Uterus (tissue), 4 donors: ENCODE measurements around the gene UBE2L5. TPM values are rescaled to one million over a fixed set of nuclear protein-coding genes. Genes with fewer than 3 reads are reported as not detected.
A peak's percentile ranks its signal among the peaks of the same experiment; 100 is the strongest.

Experiments used
- DNase-seq, 2 donors: peaks; one replicate each; pipeline ENCODE4 v3.0.0-alpha.2; 2019 to 2020
- H3K27ac ChIP-seq, 2 donors: fragments of 200-600 bp; sonication (generic); 1 replicate in 1 of 2; 2 replicates in 1 of 2; pipeline ENCODE4 v1.5.1; 2016 to 2018
- H3K27me3 ChIP-seq, 2 donors: fragments of 200-600 bp; sonication (generic); one replicate each; pipeline ENCODE4 v1.5.1; 2018 to 2019; ENCODE audit warnings: control low read depth in 1 of 2
- H3K36me3 ChIP-seq, 2 donors: fragments of 200-600 bp; sonication (generic); one replicate each; pipeline ENCODE4 v1.5.1; 2019; ENCODE audit warnings: control low read depth in 1 of 2
- H3K4me1 ChIP-seq, 2 donors: fragments of 200-600 bp; sonication (generic); one replicate each; pipeline ENCODE4 v1.5.1; 2018 to 2019; ENCODE audit warnings: control low read depth in 1 of 2
- H3K4me3 ChIP-seq, 2 donors: fragments of 200-600 bp; sonication (generic); 1 replicate in 1 of 2; 2 replicates in 1 of 2; pipeline ENCODE4 v1.5.1; 2018 to 2019; ENCODE audit warnings: mild to moderate bottlenecking in 1 of 2
- H3K9me3 ChIP-seq, 2 donors: fragments of 200-600 bp; sonication (generic); one replicate each; pipeline ENCODE4 v1.5.1; 2019; ENCODE audit warnings: control low read depth in 1 of 2
- CTCF ChIP-seq, 4 experiments: fragments of 200-600 bp in 2 of 4; fragments of 450-650 bp in 2 of 4; sonication (generic) in 2 of 4; IDR thresholded peaks; one replicate each; pipeline ENCODE4 v1.5.1; 2016 to 2019; ENCODE audit warnings: antibody characterized with exemption in 4 of 4, mild to moderate bottlenecking in 2 of 4, moderate library complexity in 1 of 4
- POLR2A ChIP-seq, 2 donors: fragments of 450-650 bp; IDR thresholded peaks; one replicate each; pipeline ENCODE4 v1.6.1; 2016; ENCODE audit warnings: antibody characterized with exemption in 2 of 2, mild to moderate bottlenecking in 1 of 2, moderate library complexity in 1 of 2
- intact Hi-C: fragments of 100-400 bp; cut with DNase I; formaldehyde crosslinking; loops from one replicate; pipeline ENCODE4 v1.15.1; 2023; ENCODE audit warnings: low total_unique reads
- total RNA-seq, 4 donors: library from RNA; depleted of rRNA in 3 of 4; stranded (reverse); fragments of >200 nt in 3 of 4; gene quantifications; one replicate each; pipeline versions ENCODE4 v1.1.0 to v1.2.4, GENCODE V29; 2014 to 2023
- donor health status: DM: yes; HTN: yes; CAD: no.

The UBE2L5 gene
- total RNA-seq, 4 donors from 2014 or later: 0.21 to 2.8 TPM; not detected in 2

- TF ChIP-seq CTCF (IDR thresholded peaks at IDR 0.05) (no peak), POLR2A (IDR thresholded peaks at IDR 0.05) (no peak)
- H3K27me3 ChIP-seq: no peaks in the 10 kb centered on the region
- intact Hi-C loops: no loop called here
- H3K9me3 ChIP-seq: no peaks in the 10 kb centered on the region
- H3K4me1 ChIP-seq: no peaks in the 10 kb centered on the region
- H3K27ac ChIP-seq: peak overlapping the region in 1 of 2 donors; percentile 5
- no peak overlapping the region for H3K4me3 ChIP-seq
- DNase-seq: no peak
- no peaks in the 10 kb centered on the region for H3K36me3 ChIP-seq
Measured at GRCh38 chr13:30377312-30377685, 45.0 kb upstream of the UBE2L5 start.

GRCh38 chr13:30378191-30378590, 44.1 kb upstream of the UBE2L5 start:
- no peaks in the 10 kb centered on the region for H3K4me1 ChIP-seq
- no peaks in the 10 kb centered on the region for H3K27me3 ChIP-seq
- intact Hi-C loops: no loop called here
- no peaks in the 10 kb centered on the region for H3K36me3 ChIP-seq
- no peak for DNase-seq
- no peak overlapping the region for H3K27ac ChIP-seq
- H3K9me3 ChIP-seq: no peaks in the 10 kb centered on the region
- no peak for TF ChIP-seq CTCF (IDR thresholded peaks at IDR 0.05)
- TF ChIP-seq POLR2A (IDR thresholded peaks at IDR 0.05): no peak
- H3K4me3 ChIP-seq: no peak overlapping the region

- TF ChIP-seq CTCF (IDR thresholded peaks at IDR 0.05): no peak
- TF ChIP-seq POLR2A (IDR thresholded peaks at IDR 0.05): no peak
- Histone ChIP-seq H3K4me1 (no peaks in the 10 kb centered on the region), H3K4me3 (no peak overlapping the region), H3K27ac (no peak overlapping the region), H3K27me3 (no peaks in the 10 kb centered on the region), H3K36me3 (no peaks in the 10 kb centered on the region), H3K9me3 (no peaks in the 10 kb centered on the region)
- no peak for DNase-seq
- intact Hi-C loops: no loop called here
Measured at GRCh38 chr13:30381049-30381448, 41.2 kb upstream of the UBE2L5 start.

- Histone ChIP-seq H3K4me3 (no peak overlapping the region), H3K27me3 (no peaks in the 10 kb centered on the region), H3K27ac (no peak overlapping the region), H3K36me3 (no peaks in the 10 kb centered on the region), H3K9me3 (no peaks in the 10 kb centered on the region), H3K4me1 (no peaks in the 10 kb centered on the region)
- intact Hi-C loops: no loop called here
- TF ChIP-seq CTCF (IDR thresholded peaks at IDR 0.05) (no peak), POLR2A (IDR thresholded peaks at IDR 0.05) (no peak)
- DNase-seq: no peak
Measured at GRCh38 chr13:30382836-30383525, 39.3 kb upstream of the UBE2L5 start.

- peak overlapping the region; percentile 72 to 80 for H3K27ac ChIP-seq
- intact Hi-C loops: no loop called here
Measured at GRCh38 chr13:30388406-30389283, 33.6 kb upstream of the UBE2L5 start.

More at GRCh38 chr13:30388406-30389283, 33.6 kb upstream of the UBE2L5 start:
- peak; percentile 46 to 48 for DNase-seq
- no peaks in the 10 kb centered on the region for H3K36me3 ChIP-seq
- H3K27me3 ChIP-seq: no peaks in the 10 kb centered on the region
- H3K4me1 ChIP-seq: no peaks in the 10 kb centered on the region
- H3K4me3 ChIP-seq: peak overlapping the region in 1 of 2 donors; percentile 13
- no peaks in the 10 kb centered on the region for H3K9me3 ChIP-seq
- TF ChIP-seq POLR2A (IDR thresholded peaks at IDR 0.05): no peak
- TF ChIP-seq CTCF (IDR thresholded peaks at IDR 0.05): no peak
